Right atrium auricular region (tissue), 2 donors: ENCODE measurements around the gene DRC3. TPM values are rescaled to one million over a fixed set of nuclear protein-coding genes. Genes with fewer than 3 reads are reported as not detected.
A peak's percentile ranks its signal among the peaks of the same experiment; 100 is the strongest.

Source experiments
- DNase-seq: peaks from one replicate; pipeline ENCODE4 v3.0.0-alpha.2; 2019; ENCODE audit warnings: low spot score
- H3K27ac ChIP-seq, 2 donors: fragments of 200-600 bp; sonication (generic); 1 replicate in 1 of 2; 2 replicates in 1 of 2; pipeline ENCODE4 v1.5.1; 2016 to 2019
- H3K27me3 ChIP-seq, 2 donors: fragments of 200-600 bp; sonication (generic); one replicate each; pipeline versions ENCODE4 v1.5.1 to v1.6.0; 2017 to 2019
- H3K36me3 ChIP-seq: fragments of 200-600 bp; sonication (generic); one replicate; pipeline ENCODE4 v1.5.1; 2016
- H3K4me1 ChIP-seq, 2 donors: fragments of 200-600 bp; sonication (generic); one replicate each; pipeline versions ENCODE4 v1.5.1 to v1.6.0; 2017 to 2019
- H3K4me3 ChIP-seq, 2 donors: fragments of 200-600 bp; sonication (generic); 1 replicate in 1 of 2; 2 replicates in 1 of 2; pipeline ENCODE4 v1.5.1; 2017 to 2019; ENCODE audit warnings: mild to moderate bottlenecking in 1 of 2, moderate library complexity in 1 of 2
- H3K9me3 ChIP-seq, 2 donors: fragments of 200-600 bp; sonication (generic); one replicate each; pipeline ENCODE4 v1.5.1; 2019
- total RNA-seq, 2 donors: library from RNA; depleted of rRNA; stranded (reverse); fragments of >200 nt; gene quantifications; one replicate each; pipeline ENCODE4 v1.1.0, GENCODE V29; 2016
- TF ChIP-seq, protein P1 (sequence below), 2 donors: fragments of 200-600 bp; sonication (generic); IDR thresholded peaks; one replicate each; pipeline ENCODE4 v1.5.1; 2019; ENCODE audit warnings: antibody characterized with exemption in 2 of 2

DRC3 gene
- total RNA-seq, 2 donors from 2014 or later: 0.94 to 1.7 TPM

DNA sequence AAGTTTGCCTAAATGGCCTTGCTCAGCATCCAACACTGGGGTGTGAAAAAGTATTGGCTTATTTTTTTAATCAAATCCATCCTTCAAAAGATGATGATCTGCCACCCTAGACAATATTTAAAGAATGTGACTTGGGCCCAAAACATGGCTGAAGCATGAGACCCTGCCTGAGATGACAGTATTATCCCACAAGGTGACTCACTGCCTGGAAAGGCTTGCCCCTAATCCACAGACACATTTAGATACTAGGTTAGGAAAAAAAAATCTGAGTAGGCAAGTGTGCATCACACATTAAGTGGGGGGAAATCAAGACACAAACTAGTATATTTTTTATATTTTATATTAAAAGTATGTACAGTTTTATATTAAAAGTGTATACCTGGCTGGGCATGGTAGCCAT lies 38.9 kb upstream of the DRC3 start:
- Histone ChIP-seq H3K4me3 (no peak overlapping the region), H3K36me3 (no peaks in the 10 kb centered on the region), H3K9me3 (no peaks in the 10 kb centered on the region), H3K4me1 (peaks cover 0 to 77% of the 10 kb centered on the region in 2 donors), H3K27ac (peak overlapping the region; percentile 7 to 43), H3K27me3 (no peaks in the 10 kb centered on the region)
- TF ChIP-seq, protein P1, sequence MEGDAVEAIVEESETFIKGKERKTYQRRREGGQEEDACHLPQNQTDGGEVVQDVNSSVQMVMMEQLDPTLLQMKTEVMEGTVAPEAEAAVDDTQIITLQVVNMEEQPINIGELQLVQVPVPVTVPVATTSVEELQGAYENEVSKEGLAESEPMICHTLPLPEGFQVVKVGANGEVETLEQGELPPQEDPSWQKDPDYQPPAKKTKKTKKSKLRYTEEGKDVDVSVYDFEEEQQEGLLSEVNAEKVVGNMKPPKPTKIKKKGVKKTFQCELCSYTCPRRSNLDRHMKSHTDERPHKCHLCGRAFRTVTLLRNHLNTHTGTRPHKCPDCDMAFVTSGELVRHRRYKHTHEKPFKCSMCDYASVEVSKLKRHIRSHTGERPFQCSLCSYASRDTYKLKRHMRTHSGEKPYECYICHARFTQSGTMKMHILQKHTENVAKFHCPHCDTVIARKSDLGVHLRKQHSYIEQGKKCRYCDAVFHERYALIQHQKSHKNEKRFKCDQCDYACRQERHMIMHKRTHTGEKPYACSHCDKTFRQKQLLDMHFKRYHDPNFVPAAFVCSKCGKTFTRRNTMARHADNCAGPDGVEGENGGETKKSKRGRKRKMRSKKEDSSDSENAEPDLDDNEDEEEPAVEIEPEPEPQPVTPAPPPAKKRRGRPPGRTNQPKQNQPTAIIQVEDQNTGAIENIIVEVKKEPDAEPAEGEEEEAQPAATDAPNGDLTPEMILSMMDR (IDR thresholded peaks at IDR 0.05): no peak
- no peak for DNase-seq

DNA sequence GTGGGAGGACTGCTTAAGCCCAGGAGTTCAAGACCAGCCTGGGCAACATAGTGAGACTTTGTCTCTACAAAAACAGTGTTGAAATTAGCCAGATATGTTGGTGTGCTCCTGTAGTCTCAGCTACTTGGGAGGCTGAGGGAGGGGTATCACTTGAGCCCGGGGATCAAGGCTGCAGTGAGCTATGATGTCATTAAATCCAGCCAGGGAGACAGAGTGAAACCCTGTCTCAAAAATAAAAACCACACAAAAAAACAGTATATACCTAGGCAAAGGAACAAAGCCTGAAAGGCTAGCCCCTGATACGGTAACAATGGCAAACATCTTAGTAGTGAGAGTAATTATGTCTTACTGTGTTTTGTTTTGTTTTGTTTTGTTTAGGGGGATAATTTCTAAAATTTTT lies 38.4 kb upstream of the DRC3 start:
- Histone ChIP-seq H3K9me3 (no peaks in the 10 kb centered on the region), H3K27ac (peak overlapping the region; percentile 7 to 43), H3K36me3 (no peaks in the 10 kb centered on the region), H3K4me1 (peaks cover 0 to 77% of the 10 kb centered on the region in 2 donors), H3K27me3 (no peaks in the 10 kb centered on the region), H3K4me3 (no peak overlapping the region)
- no peak for DNase-seq
- TF ChIP-seq, protein P1 (IDR thresholded peaks at IDR 0.05): no peak

DNA sequence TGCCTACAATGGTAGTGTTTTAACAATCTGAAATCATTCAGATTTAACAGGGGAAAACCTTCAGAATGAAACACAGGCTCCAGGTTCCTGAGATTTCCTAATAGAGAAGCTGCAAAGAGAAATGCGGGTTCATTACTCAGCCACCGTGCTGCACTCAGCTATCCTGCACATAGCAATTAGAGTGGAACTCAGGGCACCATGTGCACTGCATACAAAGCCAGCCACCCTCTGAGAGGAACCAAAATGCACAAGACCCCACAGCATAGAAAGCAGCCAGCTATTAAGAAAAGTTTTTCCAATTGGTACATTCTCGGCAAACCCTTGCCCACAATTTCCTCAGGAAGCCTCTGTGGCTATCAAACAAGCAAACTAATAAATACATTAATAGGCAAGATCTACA lies 37.9 kb upstream of the DRC3 start:
- Histone ChIP-seq H3K36me3 (no peaks in the 10 kb centered on the region), H3K4me3 (no peak overlapping the region), H3K27ac (peak overlapping the region; percentile 7 to 43), H3K9me3 (no peaks in the 10 kb centered on the region), H3K4me1 (peaks cover 0 to 77% of the 10 kb centered on the region in 2 donors), H3K27me3 (no peaks in the 10 kb centered on the region)
- no peak for DNase-seq
- TF ChIP-seq, protein P1 (IDR thresholded peaks at IDR 0.05): no peak

DNA sequence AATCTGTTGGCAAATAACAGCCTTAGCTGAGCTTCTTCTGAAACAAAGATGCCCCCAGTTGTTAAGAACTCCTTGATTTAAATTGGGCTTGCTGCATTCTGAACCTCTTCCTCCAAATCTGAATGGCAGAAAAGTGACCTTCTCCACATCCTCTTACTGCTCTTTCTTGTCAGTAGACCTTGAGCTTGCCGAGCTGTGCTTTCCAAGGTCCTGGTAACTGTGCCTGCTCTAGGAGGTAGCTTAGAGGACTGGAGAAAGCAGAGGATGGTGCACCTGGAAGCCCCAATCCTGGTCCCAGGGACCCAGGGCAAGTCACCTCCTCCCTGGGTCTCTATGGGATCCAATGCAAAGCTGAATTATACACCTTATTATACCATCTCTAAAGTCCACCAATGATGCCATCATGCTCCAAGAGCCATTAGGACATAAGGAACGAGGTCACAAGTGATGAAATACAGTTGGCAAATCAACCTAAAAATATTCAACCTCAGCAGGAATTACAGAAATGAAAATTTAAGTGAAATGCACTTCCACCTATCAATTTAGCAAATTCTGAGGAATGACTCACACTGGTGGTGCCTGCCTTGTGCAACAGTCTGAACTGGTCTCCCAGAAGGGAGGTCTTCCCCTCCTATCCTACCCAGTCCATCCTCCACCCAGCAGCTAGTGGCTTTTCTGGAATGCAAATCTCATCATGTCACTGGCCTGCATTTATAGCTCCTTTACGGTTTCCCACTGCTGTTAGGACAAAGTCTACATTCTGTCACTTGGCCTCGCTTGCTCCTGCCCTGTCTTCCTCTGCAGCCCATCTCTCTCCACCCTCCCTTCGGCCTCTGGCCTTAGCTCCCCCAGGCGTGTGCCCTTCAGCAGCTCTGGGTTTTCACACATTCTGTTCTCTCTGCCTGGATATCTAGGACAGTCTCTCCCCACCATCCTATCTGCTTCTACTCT lies 37.1 kb upstream of the DRC3 start:
- no peaks in the 10 kb centered on the region for H3K36me3 ChIP-seq
- peak overlapping the region; percentile 17 to 43 for H3K27ac ChIP-seq
- DNase-seq: peak; percentile 80
- H3K9me3 ChIP-seq: no peaks in the 10 kb centered on the region
- TF ChIP-seq, protein P1 (IDR thresholded peaks at IDR 0.05): no peak
- H3K4me1 ChIP-seq: peaks cover 0 to 76% of the 10 kb centered on the region in 2 donors
- no peak overlapping the region for H3K4me3 ChIP-seq
- no peaks in the 10 kb centered on the region for H3K27me3 ChIP-seq

DNA sequence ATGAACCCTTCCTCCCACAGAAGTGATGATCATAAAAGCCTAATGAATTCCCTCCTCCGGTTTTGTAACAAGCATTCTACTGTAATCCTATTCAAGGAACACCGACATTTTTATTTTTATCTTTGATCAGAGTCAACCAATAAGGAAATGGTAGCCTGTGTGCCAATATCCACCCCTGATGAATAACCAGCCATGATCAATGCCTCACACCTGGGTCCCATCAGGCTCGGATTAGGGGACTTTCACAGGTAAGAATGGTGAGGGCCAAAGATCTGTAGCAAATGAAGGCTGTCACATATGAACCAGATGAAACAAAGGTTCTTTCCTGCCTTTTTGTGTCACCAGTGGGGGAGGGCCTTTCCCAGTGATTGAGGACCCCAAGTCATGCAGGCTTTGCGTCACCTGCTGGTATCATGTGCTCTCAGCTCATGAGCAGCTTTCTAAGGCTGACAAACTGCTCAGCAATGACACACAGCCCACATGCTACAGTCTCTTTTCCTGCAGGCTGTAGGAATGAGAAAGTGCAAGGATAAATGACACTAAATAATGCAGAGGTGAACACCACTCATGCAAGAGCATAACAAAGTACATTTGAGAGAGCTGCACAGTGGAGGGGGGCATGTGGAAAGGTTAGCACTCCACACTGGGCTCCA lies 35.3 kb upstream of the DRC3 start:
- peaks cover 0 to 81% of the 10 kb centered on the region in 2 donors for H3K4me1 ChIP-seq
- H3K27ac ChIP-seq: peak overlapping the region; percentile 36 to 43
- H3K36me3 ChIP-seq: no peaks in the 10 kb centered on the region
- H3K9me3 ChIP-seq: no peaks in the 10 kb centered on the region
- TF ChIP-seq, protein P1 (IDR thresholded peaks at IDR 0.05): no peak
- no peak for DNase-seq
- no peaks in the 10 kb centered on the region for H3K27me3 ChIP-seq
- no peak overlapping the region for H3K4me3 ChIP-seq
